ENCODE data around the gene SSBP4. TPM values are rescaled to one million over a fixed set of nuclear protein-coding genes. Genes with fewer than 3 reads are reported as not detected.

SSBP4 gene
- total RNA-seq, 1 experiment from 2014 or later, result 118 TPM

DNA sequence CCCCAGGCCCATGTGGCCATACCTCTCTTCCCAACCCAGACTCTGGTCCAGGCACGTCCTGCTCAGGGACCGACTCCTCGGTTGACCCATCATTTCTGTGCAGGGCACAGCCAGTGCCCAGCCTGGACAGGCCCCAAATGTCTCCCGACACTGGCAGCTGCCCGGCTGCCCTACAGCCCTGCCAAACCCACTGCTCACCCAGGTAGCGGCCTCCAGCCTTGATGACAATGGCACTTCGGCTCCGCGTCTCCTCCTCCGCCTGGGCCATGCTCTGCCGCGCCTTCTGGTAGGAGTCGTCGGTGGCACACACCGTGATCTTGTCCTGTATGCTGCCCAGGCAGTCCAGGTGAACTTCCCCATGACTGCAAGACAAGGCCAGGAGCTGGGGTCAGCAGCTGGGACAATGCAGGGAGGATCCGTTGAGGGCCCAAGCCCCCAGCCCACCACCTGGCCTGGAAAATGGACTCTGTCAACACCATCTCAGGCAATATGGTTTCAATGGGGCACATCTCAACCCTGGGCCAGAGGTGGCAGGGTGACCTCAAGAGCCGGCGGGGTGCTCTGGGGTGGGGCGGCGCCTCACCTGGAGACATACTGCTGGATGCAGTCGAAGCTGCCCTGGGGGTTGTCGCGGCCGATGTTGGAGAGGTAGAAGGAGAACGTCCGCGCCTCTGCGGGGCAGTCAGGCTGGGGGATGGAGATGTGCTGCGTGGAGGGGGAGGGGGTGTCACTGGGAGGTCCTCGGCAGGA, 46.2 kb downstream of the SSBP4 start:
- no peak for DNase-seq (ENCODE audit: low read depth)

DNA sequence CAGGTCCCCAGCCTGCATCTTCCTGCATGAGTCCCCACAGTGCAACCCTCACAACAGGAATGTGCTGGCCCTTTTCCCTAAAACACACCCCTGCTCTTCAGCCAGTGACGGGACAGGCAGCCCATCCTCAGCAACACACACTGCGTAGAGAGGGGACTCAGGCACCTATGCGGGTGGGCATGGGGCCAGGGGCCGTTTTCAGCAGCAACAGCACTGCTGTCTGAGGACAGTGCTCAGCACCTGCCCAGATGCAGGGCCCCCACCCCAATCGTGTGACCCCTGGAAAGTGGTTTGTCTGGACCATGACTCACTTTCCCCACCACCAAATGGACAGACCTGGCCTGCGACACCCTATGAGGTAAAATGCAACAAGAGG, 46.8 kb downstream of the SSBP4 start:
- DNase-seq (ENCODE audit: low read depth), result no peak

DNA sequence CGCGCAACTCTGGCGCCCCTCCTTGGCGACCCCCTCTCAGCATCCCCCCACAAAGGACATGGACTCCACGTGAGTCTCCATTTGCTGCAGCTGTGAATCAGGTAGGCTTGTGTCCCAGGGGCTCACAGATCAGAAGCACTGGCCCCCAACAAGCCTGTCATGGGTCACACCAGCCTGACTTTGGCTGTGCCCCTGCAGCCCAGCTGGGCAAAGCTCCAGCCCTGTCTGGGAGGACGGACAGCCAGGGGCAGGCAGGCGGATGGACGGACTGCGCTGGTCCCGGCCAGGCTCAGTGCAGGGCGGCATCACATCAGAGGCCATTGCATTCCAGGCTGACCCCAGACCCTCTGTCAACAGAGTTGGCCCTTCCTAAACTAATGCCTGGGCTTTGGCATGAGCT, 47.2 kb downstream of the SSBP4 start:
- no peak for DNase-seq (ENCODE audit: low read depth)

DNA sequence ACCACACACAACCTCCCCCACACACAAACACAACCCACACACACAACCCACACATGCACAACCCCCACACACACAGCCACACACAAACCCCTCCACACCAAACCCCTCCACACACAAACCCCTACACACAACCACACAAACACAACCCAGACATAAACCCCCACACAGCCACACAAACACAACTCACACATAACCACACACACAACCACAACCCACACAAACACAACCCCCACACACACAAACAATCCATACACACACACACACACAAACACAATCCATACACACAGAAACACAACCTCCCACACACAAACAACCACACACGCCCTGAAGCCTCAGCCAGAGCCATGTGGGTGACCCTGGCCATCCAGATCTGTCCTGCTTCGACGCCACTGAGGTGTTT, 48.8 kb downstream of the SSBP4 start:
- no peak for DNase-seq (ENCODE audit: low read depth)

DNA sequence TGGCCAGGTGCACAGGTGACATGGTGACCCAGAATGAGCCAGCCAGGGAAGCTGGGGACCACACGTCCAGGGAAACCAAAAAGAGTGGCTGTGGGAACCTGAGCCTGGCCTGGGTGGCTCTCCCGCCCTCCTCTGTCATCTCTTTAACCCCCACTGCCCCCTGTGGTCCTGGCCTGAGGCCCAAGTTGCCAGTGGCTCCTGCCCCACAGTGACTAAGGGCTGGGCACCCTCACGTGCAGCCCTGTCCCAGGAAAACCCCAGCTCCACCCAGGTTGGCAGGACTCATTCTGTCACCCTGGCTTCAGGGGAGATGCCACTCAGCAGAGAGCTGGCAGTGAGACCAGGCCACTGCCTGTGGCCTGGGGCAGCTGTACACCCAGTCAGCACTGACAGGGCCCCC, 49.3 kb downstream of the SSBP4 start:
- DNase-seq (ENCODE audit: low read depth), result peak; percentile 48

DNA sequence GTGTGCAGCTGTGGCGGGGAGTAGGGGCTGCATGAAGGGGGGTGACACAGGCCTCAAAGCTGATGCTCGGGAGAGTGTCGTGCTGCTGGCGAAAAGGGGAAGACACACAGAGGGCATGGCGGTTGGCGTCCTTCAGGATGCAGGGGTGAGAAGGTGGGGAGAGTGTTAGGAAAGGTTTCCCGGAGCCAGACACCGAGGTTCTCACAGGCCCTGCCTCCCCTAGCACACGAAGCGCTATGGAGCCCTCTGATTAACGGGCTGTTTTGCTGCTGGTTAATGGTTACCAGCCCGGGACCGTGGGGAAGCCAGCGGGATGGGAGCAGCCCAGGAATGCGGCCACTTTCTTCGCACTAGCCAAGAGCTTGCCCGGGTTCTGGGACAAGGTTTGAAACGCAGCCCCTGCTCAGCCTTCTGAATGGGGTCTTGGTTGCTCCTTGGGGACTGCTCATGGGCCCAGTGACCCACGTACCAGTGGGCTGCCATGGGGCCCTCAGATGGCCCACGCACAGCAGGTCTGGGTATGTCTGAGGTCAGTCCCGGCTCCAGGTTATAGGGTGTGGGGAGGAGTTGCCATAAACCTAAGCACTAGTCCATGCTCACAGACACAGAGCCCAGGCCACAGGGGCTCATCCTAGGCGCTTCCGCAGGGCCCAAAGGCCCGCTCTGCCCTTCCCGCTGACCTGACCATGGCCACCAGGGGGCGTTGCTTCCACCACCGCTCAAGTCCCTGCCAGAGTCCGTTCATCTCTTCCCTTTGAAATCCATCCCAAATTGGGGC, 50.1 kb downstream of the SSBP4 start:
- DNase-seq (ENCODE audit: low read depth), result peak; percentile 53

DNA sequence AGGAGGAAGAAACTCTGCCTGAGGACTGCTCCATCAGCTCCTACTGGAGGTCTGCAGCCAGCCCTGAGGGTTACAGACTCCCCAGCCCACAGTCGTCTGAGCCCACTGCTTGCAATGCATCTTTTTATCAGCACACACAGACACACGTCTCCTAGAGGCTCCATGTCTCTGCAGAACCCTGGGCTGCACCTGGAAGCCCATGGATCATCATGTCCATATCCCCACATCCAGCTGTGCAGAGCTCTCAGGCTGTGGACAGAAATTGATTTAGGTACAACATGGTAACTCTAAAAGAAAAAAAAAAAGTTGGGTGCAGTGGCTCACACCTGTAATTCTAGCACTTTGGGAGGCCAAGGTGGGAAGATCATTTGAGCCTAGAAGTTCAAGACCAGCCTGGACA, 51.6 kb downstream of the SSBP4 start:
- no peak for DNase-seq (ENCODE audit: low read depth)

DNA sequence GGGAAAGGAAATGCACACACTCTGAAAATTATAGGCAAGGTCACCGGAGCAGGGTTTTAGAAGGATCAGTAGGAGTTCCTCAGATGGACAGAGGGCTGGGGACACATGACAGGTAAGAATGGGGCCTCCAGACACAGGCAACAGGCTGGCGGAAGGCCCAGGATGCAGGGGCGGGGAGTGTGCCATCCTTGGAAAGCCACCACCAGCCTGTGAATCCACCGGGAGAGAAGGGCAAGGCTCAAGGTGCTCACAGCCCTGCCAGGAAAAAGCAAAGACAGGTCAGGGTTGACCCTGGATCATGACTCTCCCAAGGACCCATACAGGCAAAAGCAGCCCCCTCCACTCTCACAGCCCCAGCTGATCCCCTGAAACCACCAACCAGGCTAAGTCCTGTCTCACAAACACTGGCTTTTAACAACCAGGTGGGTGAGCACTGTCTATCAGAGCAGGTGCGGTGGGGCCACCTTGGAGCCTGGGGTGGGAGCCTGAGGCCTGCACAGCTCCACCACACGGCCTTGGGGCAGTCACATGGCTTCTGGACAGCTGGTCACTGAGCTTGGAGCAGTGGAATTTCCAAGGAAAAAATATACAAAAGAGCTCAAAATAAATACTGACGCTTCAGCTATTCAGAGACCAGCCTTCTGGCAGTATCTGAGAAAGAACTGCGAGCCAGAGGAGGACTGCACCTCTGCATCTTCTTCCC, 54.0 kb downstream of the SSBP4 start:
- DNase-seq (ENCODE audit: low read depth), result no peak

DNA sequence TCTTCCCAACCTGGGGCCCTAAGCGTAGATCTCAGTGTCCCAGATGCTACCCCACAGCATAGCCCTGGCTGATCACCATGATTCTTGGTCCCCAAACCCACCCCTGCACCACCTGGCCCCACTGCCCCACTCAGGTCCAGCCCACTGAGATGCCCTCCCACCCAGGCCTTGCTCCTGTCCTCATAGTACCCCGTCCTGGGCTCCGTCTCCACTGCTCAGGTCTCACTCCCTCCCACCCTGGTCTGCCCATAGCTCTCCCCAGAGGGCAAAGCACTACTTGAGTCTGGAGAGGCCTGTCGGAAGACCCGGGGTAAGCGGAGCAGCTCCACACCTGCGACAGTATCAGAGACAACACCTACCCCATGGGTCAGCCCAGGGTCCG, 54.5 kb downstream of the SSBP4 start:
- DNase-seq (ENCODE audit: low read depth), result no peak

DNA sequence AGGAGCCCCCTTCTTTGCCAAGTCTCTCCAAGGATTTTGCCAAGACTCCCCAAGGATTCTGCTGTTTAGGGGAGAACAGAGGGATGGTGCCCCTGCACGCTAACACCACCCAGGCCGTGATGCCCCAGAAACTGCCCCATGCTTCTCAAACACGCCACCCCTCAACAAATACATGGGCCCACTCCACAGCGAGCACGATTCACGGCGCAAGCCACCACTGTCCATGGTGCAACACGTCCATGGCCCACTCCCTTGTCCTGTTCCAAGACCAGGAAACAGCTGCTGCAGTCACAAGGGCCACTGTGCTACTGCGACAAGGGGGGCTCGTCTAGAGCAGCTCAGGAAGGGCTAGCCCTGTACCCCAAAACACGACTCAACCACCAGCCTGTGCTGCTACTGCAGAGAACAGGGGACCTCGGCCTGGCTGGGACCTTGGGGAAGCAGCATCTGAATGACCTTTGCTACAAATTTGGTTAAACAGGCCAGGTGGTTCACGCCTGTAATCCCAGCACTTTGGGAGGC, 55.2 kb downstream of the SSBP4 start:
- DNase-seq (ENCODE audit: low read depth), result no peak

DNA sequence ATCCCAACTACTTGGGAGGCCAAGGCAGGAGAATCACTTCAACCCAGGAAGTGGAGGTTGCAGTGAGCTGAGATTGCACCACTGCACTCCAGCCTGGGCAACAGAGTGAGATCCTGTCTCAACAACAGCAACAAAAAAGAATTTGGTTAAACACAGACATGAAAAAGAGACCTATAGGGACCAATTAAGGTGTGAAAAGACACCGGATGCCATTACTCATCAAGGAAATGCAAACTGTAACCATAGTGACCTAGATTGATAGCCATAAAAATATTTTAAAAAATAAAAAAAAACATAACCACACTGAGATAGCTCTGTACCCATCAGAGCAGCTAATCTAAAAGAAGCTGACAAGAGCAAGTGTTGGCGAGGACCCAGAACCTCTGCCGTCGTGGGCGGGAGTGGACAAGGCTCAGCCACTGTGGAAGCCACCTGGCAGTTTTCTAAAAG, 55.8 kb downstream of the SSBP4 start:
- DNase-seq (ENCODE audit: low read depth), result no peak

DNA sequence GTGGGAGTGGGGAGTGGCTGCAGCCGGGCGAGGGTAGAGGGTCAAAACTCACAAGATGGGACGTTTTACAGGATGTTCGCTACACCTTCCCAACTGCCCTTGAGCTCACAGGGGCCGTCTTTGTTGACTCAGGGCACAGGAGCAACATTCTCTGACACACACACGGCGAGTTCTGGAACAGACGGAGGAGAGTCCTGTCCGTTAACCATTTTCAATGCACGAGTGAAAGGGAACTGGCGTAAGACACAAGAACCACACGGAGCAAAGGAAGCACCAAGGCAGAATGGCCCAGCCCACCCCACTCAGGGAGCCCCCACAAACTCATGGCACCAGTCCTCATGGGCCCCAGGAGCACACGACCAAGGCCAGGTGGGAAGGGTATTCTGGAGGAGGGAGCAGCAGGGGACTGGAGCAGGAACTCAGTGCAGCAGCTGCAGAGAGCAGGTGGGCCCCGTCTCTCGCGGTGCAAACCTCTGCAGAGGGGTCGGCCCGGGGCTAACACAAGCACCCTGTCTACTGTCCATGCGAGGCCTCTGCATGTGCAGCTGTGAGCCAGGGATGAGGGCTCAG, 56.6 kb downstream of the SSBP4 start:
- no peak for DNase-seq (ENCODE audit: low read depth)

DNA sequence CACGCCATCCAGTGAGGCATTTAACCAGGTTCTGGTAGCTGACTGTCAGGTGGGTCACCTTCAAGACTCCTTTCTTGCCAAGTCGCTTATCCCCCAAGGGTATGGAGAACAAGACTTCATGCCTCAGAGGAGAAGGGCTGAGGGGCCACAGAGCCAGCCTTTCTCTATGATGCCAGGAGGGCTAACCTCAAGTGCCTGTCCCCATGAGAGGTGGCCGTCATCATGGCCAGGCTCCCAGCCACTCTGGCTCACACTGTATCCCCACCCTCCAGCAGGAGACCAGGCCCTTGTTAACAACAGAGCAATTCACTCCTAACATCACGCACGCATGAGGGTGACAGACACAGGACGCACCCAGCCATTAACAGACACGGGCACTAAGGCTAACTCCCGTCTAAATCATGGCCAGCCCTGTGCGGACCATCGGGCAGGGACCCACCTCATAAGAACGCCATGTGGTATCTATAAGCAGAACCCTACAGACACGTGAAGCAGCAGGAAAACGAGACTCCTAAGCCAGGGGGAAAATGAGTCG, 57.4 kb downstream of the SSBP4 start:
- no peak for DNase-seq (ENCODE audit: low read depth)

DNA sequence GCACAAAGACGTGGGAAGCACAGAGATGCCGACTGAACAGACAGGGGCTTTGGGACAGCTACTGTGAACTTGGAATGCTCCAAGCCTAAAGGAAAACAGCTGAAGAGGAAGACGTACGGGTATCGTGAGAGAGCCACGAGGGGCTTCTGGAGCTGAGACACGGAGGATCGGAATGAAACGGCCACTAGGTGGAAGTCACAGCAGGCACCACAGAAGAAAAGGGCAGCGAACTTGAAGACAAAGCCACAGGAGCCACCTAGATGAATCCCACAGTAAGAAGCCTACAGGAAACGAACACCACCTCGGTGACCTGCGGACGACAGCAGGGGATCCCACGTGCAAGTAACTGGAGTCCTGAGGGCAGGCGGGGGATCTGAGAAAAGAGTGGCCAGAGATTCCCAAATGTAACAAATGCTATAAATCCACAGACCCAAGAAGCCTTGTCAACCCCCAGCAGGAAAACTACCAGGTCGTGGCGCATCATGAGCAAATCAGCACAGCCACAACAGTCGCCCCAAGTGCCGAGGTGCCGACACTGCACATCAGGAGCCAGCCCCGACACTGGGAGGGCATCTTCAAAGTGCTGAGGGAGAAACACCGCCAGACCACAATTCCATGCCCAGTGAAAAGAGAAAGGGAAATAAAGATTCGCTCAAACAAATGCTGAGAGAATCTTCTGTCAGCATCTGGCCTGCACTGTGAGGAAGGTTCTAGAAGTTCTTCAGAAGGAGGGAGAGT, 58.0 kb downstream of the SSBP4 start:
- no peak for DNase-seq (ENCODE audit: low read depth)

DNA sequence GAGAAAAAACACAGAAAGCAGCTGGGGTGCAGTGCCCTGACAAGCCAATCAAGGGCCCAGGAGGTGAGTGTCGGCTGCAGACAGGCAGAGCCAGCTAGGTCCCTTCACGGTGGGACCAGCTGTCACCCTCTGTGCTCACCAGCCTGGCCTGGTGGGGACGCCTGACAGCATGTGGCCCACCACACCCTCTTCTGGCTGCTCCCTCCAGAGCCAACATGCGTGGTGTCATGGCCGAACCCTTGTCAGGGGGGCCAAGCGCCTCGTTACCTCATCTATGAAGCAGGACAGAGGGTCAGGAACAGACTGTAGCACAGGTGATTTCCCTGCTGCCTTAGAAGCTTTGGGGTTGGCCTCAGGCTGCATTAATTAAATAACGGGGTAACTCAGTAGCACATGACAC, 58.8 kb downstream of the SSBP4 start:
- no peak for DNase-seq (ENCODE audit: low read depth)

DNA sequence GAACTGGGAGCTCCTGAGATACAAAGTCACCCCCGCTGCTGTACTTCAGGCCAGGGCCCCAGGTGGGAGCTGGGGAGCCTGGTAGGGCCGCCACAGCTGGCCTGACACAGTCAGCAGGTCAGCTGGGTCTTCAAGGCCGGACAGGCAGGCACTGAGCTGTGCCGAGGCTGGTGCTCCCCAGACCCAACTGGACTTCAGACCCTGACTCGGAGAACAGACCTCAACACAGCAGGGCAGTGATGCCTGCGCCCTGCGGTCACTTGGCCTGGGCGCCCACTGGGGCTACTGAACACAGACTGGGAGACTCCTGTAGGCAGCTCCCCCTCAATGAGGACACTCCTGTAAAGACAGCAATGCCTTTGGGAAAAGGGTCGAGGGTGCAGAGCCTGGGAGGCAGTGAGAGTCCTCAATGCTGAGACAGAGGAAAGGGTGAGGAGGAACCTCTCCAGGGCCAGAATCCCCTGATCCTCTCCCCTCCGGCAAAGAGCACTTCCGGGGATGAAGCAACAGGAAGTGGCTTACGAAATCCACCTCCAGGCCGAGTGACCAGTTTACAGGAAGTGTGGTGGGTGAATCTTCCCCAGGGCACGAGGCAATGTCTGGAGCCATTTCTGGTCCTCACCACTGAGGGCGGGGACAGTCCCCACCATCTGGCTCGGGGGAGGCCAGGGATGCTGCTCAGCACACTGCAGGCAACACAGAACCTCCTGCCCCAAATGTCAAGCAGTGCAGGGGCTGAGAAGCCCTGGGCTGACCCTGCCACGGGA, 59.5 kb downstream of the SSBP4 start:
- peak; percentile 89 for DNase-seq (ENCODE audit: low read depth)

DNA sequence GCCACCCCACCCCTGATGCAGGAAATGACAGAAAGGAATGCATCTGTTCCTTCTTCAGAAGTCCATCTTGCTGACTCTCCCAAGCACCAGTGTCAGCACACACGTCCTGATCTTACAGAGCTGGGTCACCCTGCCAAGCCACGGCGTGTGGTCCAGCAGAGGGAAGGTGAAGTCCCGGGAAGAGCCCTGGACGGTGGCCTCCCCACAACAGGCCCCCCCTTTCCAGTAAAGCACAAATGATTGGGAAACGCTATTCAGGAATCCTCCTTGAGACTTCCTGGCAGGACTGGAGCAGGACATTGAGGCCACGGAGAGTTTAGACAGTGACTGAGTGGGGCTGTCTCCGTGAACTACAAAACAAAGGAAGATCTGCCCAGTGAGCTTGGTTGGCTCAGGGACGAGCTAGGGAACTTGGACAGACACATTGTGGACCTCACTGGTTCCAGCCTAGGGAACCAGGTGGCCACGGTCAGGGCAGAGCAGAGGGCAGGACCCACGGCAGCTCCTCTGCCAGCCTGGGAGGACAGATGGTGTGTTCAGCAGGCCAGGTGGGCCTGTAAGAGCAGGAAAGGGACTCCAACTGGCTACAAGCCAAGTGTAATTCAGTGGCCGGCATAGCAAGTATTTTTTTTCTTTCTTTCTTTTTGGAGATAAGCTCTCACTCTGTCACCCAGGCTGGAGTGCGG, 61.0 kb downstream of the SSBP4 start:
- DNase-seq (ENCODE audit: low read depth), result no peak

DNA sequence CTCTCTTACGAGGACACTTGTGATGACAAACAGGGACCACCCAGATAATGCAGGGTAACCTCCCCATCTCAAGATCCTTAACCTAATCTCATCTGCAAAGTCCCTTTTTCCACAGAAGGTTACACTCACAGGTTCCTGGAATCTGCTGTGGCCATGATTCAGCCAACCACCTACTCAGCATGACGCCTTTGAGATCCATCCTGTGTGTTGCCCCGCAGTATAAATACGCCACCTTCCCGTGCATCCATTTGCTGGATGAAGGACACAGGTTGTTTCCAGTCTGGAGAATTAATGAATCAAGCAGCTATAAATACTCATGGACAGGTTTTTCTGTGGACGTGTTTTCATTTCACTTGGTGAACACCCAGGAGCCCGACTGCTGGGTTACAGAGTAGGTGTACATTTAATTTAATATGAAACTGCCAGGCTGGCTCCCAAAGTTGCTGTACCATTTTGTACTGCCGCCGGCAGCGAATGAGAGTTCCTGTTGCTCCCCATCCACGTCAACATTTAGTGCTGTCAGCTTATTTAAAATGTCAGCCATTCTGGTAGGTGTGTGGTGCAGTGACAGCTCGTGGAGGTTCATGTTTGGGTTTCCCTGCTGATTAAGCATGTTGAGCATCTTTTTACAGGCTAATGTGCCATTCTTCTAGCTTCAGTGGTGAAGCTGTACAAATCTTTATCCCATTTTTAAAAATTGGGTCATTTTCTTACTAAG, 62.5 kb downstream of the SSBP4 start:
- no peak for DNase-seq (ENCODE audit: low read depth)

All from HT1080 (cell line).